DMS153 treated with DMSO at 0.1 percent for 48 hours (cell line): Measurements from ENCODE around the gene WWTR1.

ENCODE experiments used
- DNase-seq: peaks from one replicate; lab custom pipeline; 2025; ENCODE audit not compliant: unreplicated experiment; lab: John Stamatoyannopoulos, UW

The WWTR1 gene

GRCh38 chr3:149625795-149626194 is 32.0 kb downstream of the WWTR1 start:
- DNase-seq = no peak

GRCh38 chr3:149623824-149624223 is 34.0 kb downstream of the WWTR1 start:
- DNase-seq = no peak

DNA sequence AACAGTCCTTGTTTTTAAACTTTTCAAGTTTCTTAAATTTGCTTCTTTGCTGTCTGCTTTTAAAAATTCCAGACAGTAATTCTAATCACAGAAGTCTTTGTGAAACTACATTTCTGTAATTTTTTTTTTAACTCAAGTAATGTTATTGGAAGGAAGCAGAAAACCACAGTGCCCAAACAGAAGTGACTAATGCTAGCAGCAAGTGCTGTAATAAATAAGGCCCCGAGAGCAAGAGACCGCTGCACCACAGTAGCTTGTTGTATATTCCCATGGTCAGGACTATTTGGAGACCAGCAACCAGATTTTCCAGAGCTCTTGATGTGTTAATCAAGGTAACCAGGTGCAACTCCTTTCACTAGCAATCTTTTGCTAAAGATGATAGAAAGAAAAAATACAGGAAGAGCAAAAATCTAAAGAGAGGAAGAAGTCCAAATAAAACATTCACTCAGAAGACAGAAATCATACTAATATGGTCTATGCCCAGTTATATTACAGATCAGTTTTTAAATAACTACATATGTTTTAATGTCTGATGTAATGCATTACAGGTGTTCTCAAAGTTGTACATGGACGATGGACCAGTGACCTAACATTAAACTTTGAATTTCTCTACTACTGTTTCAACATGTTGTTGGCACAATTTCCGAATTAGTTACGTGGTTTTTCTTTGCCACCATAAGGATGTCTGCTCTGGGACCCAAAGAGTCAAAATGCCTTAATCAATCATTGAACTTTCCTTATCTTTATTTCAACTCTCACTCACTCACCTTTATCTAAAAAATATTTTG is 36.4 kb downstream of the WWTR1 start:
- DNase-seq = no peak

DNA sequence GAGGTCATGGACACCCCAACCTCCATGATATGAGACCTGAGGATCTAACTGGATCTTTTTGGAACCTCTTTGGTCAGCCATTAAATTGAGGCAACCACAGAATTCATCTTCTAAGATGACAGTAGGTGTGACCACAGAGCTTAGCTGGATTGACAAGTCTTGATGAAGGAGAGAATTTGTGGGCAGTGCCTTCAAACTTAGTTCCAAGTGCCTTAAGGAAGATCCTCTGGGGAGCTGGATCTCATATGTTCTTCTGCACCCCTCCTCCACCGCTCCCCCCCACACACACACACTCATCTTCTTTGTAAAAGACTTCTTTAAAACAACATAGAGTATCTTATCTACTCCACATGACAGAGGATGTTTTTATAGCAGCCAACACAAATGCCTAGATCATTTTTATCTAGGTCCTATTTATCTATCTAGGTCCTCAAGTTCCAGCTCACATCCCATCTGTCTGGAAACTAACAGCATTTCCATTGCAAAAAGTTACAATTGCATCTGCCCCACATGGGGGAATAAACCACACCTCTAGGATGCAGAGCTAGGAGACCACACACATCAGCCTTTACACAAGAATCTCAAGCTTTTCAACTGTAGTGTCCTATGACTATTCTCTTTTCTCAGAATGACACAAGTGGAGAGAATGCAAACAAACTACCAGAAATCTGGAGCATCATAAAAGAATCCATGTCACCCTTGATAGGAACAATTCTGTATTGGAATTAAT is 37.4 kb downstream of the WWTR1 start:
- DNase-seq = no peak

- DNase-seq = no peak
Observed at GRCh38 chr3:149619136-149619535, 38.7 kb downstream of the WWTR1 start.

DNA sequence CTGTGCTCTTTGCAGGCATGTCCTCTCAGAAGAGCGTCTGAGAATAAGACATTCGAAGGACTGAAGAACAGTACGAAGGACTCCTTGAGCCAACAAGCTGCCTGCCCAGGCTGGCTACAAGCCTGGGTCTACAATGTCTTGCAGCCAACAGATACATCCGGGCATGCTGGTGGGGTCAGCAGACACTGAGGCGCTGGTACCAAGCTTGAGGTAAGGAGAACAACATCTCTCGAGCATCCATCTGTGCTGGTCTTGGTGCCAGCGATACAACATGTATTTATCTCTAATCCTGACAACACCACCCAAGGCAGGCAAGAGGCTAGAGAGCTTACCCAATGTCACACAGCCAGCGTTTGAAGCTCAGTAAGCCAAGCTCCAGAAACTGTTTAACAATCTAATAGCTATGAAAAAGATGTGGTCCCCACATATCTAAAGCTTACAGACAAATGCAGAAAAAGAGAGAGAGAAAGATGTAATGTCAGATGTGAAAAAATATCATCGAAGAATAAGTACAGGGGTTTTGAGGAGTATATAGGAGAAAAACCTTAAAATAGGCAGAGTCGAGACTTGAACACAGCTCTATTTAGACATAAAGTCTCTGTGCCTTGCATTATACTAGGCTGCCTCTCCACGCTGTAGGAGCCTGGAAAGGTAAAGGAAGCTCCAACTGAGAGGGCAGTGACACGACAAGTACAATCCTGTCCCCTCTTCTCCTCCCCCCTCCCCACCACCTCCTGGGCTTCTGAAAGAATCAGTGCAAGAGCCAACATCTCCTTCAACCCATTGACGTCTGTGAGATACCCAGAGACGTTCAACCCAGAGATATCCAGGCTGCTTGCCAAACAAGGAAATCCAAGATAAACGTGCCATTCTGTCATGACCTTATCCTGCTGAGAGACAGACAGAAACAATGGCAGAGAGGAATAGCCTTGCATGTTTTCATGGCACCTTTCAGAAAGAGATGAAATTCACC is 39.4 kb downstream of the WWTR1 start:
- no peak for DNase-seq

- DNase-seq = no peak
Observed at GRCh38 chr3:149615731-149616221, 42.0 kb downstream of the WWTR1 start.

- DNase-seq = no peak
Observed at GRCh38 chr3:149613988-149614387, 43.8 kb downstream of the WWTR1 start.

DNA sequence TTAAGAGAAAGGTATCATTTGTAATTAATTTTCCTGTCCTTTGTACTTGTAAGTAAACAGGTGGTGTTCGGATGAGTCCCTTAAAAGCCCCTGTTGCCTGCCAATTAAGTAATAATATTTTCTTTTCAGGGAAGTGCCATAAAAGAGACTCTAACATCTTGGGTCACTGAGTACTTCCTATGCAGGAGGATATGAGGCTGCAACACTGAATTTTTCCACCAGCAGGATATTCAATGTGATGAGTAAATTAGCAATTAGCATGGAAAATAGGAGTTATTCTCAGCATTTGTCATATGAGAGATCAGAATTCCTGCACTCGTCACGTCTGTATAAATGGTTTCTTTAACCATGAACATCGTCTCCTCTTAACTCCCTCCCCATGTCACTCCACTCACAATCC is 45.4 kb downstream of the WWTR1 start:
- no peak for DNase-seq

GRCh38 chr3:149611149-149611548 is 46.7 kb downstream of the WWTR1 start:
- no peak for DNase-seq

GRCh38 chr3:149610351-149611105 is 47.3 kb downstream of the WWTR1 start:
- no peak for DNase-seq

GRCh38 chr3:149609595-149609994 is 48.2 kb downstream of the WWTR1 start:
- no peak for DNase-seq

- DNase-seq = no peak
Observed at GRCh38 chr3:149608987-149609386, 48.8 kb downstream of the WWTR1 start.

DNA sequence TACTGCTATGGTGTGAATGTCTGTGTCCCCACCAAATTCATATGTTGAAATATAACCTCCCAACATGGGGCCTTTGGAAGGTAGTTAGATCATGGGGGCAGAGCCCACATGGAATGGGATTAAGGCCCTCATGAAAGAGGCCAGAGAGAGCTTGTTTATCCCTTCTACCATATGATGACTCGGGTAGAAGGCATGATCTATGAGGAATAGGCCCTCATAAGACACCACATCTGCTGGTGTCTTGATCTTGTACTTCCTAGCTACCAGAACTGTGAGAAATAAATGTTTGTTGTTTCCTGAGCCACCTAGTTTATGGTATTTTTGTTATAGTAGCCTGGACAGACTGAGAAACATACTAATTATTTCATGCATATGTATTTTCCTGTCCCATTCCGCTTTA is 51.9 kb downstream of the WWTR1 start:
- no peak for DNase-seq

- no peak for DNase-seq
Observed at GRCh38 chr3:149604125-149604875, 53.5 kb downstream of the WWTR1 start.

DNA sequence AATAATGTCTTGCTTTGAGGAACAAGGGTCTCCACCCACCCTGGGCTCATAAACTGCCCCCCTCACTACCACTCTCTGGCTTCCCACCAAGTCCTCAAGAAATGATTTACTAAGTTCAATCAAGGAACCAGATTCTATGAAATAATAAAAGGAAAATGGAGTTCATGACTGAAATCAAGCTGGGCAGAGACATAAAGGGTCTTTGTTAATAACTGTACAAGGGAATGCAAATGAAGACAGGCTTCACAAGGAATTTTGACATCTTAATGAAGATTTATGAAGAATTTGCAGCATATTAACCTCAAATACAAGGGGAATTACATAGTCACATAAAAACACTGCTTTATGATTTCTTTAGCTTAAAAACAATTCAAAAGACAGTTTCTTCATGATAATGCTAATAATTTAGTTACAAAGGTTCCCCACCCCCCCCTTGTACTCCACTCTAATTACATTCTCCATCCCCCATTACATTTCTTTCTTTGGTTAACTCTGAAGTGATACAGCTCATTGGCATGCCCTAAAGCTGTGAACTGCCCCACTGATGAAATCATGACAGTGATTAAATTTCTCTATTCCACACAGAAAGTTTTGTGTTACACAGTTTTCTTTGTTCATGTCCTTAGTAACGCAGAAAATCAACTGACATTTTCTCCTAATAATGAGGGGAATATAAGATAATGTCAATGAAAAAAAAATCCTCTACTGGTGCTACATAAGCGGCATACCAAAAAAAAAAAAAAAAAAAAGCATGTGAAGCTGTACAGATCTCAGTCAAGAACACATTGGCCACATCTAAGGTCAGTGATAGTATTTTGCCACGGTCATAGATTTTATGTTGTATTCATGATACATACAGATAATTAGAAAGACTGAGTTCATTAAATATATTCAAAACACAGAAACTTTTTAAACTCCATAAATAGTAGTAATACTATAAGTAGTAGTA is 54.4 kb downstream of the WWTR1 start:
- no peak for DNase-seq

GRCh38 chr3:149600634-149601033 is 57.2 kb downstream of the WWTR1 start:
- DNase-seq = no peak

DNA sequence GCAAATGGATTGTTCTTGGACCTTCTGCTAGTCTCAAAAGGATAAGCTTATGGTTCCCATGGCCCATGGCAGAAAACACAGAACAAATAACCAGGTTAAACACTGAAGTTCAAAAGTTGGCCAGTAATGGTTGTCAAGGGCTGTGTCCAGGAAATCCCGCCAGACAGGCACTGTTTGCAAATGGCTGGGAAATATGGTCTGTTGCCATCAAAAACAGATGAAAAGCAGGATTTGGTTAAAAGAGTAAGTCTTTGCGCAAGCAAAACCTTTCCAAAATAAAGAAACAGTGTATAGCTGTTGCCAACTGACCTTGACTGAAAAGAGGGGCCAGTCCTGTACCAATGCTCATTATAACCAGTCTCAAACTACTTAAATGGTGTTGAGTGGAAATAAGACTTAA is 58.6 kb downstream of the WWTR1 start:
- no peak for DNase-seq
